GM19025 (cell line): Measurements from ENCODE around the gene SH3BP5.
"Not testable (repeated sequence)": the region's sequence is repeated elsewhere in the genome, so short reads cannot be mapped to it uniquely, and the experiment has no call there.

Source experiments
- ATAC-seq: cut with Tn5 transposase; IDR thresholded peaks from one replicate; pipeline ENCODE4 v1.9.1; 2021; ENCODE audit warnings: mild to moderate bottlenecking, low read depth, moderate library complexity; ENCODE audit not compliant: unreplicated experiment

Gene SH3BP5

DNA sequence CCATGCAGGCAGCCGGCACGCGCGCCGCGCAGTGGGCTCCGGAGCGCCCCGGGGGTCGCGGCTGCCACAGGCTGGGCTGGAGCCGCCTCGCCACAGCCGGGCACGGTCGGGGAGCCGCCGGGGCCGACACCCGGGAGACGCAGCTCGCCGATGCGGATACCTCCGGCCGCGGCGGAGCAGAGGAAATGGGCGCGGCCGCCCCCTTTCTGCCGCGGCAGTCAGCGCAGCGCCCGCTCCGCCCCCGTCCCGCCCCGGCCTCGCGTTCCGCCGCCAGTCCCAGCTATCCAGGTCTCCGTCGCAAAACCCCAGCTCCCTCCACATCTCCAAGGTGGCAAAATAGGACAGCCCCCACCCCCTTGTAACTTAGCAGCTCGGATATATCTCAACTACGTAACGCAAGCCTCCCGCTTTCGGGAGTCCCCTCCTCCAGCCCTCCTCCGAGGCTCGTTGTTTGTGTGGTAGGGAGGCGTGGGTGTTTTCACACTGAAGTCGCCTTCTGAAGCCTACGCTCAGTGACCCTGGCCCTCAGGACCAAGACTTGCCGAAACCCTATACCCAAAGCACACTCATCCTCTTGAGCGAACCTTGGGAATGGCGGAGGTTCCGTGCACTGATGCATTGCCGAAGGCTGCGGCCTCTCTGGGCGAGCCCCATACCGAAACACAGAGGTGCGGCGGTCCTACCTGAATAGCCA lies at the start of gene SH3BP5:
TSS of gene SH3BP5 (minus strand) at position 182 of the 694 bp plus-strand sequence. CDS start at position 4, 178 bp downstream.
- ATAC-seq: peak; percentile 77

DNA sequence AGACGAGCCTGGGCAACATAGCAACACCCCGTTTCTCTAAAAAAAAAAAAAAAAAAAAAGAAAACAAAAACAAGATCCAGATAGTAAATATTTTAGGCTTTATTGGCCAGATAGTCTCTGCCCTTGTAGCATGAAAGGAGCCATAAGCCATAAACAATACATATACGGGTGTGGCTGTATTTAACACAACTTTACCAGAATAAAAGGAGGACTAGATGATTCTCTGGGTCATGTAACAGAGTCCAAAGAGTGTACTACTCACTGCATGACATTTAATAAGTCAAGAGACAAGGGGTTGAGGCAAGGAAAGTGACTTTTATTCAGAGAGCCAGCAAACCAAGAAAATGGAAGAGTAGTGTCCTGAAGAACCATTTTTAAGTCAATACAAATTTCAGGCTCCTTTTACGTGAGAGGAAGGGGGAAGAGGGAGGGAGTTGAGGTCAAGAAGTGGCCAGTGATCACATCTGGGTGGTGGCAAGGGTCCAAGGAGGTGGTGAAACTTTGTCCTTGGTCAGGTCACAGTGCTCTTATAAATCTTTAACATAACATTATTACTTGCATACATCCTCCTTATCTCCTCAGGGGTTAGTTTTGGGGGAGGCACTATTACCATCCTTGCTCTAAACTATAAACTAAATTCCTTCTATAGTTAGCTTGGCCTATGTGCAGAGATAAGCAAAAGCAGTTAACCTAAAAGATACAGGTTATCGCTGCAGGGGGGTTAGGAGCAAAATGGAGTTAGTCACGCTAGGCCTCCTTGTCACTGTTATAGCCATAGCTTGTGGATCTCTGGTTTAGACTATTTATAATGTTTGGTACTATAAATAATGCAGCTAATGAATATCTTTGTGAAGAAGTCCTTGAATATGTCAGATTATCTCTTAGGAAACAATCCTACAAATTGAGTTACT lies 48.8 kb upstream of the SH3BP5 start:
- no peak for ATAC-seq

DNA sequence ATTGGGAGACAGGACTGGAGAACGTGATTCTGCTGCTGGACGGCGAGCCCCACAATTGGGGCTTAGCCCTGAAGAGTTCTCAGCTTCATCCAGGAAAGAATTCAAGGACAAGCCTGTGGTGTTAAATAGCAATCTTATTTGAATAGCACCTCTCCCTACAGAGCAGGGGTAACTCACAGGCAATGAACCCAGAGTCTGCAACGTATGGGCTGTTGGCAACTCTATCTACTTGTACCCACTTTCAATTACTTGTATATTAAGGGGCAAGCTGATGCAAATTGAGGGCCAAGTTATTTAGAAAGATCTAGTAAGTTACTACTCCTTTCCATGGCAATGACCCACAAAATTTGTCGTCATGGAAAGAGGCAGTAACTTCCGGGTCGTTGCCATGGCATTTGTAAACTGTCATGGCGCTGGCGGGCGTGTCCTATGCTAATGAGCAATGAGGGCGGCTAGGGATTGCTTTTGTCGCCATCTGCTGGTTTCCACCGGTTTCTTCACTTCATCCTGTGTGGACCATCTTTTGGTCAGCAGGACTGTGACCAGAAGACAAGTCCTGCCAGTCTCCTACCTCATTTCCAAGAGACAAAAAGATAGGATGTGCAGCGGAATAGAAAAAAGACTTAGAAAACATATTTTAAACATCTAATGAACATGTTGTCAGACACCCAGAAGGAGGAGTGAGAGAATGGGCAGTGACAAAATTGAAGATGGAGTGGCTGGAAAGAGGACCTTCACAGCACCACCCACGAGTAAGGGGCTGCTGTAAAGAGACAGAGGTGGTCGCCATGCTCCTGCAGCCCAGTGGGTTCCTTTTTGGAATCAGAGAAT lies 45.8 kb upstream of the SH3BP5 start:
- peak; percentile 90 for ATAC-seq

GRCh38 chr3:15375461-15376000 lies 43.1 kb upstream of the SH3BP5 start:
- ATAC-seq: no peak

DNA sequence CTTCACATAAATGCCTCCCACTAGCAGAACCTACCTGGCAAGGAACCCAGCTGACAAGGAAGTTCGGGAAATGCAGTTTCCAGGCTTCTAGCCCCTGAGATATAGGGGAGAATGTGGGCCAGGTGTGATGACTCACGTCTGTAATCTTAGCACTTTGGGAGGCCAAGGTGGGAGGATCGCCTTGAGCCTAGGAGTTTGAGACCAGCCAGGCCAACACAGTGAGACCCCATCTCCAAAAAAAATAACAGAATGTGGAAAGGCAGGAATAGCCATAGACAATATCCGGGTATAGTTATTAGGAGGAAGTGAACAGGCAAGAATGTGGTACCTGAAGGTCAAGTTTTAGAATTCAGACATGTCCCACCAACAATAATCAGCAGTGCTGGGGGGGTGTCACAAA lies 40.5 kb upstream of the SH3BP5 start:
- no peak for ATAC-seq

- no peak for ATAC-seq
Measured at GRCh38 chr3:15368561-15369135, 36.3 kb upstream of the SH3BP5 start.

DNA sequence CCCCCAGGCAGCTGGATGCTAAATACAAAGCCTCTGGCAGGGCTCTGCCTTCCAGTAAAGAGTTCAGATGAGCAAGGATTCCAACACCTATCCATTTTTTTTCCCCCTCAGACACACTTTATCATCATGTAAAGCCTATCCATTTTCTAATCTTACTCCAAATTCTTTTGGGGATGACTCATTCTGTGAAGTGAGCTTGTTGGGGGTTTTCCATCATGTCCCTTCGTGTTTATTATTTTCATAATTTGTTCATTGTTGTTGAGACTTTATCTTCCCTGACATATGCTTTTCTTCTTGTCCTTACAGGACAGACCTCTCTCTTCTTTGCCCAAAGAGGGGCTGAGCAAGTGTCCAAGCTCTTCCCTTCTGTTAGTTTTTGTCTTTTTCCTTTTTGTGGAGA lies 34.7 kb upstream of the SH3BP5 start:
- ATAC-seq: no peak

DNA sequence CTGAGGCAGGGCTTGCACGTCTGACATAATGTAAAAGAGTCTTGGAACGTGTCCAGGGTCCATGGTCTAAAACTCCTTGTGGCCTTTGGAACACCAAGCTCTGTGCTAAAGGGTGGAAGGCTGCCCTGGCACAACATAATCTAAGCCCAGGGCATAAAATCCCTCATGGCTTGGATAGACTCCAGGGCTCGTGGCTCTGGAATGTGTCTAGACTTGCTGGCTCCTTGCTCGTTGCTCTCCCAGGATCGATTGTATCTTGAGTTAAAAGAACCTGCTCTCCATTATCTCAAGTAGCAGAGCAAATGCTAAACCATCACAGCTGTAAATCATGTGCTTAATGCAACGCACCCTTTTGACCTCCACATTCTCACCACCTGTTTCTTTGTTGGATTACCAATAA lies 31.7 kb upstream of the SH3BP5 start:
- not testable (repeated sequence) for ATAC-seq

- peak; percentile 73 for ATAC-seq
Measured at GRCh38 chr3:15361494-15362214, 29.3 kb upstream of the SH3BP5 start.

GRCh38 chr3:15360788-15361493 lies 28.6 kb upstream of the SH3BP5 start:
- ATAC-seq: no peak

- ATAC-seq: no peak
Measured at GRCh38 chr3:15359677-15360397, 27.5 kb upstream of the SH3BP5 start.

DNA sequence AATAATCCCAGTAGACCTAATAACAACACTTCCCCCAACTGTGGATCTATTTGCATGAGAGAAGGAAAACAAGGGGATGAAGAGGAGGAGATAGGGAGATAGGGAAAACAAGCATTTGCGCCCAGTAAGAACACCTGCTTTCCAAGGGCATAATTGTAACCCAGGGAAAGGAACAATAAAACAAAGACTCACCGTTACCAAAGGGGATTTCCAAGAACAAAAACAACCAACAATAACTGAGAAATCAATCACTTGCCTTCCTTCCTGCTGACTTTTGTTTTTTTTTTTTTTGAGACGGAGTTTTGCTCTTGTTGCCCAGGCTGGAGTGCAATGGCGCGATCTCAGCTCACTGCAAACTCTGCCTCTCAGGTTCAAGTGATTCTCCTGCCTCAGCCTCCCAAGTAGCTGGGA lies 24.3 kb upstream of the SH3BP5 start:
- not testable (repeated sequence) for ATAC-seq

- ATAC-seq: no peak
Measured at GRCh38 chr3:15356176-15356575, 23.8 kb upstream of the SH3BP5 start.

- no peak for ATAC-seq
Measured at GRCh38 chr3:15355086-15355485, 22.7 kb upstream of the SH3BP5 start.

GRCh38 chr3:15354485-15354884 lies 22.1 kb upstream of the SH3BP5 start:
- no peak for ATAC-seq

- no peak for ATAC-seq
Measured at GRCh38 chr3:15350141-15350540, 17.8 kb upstream of the SH3BP5 start.

GRCh38 chr3:15349438-15349837 lies 17.1 kb upstream of the SH3BP5 start:
- not testable (repeated sequence) for ATAC-seq

DNA sequence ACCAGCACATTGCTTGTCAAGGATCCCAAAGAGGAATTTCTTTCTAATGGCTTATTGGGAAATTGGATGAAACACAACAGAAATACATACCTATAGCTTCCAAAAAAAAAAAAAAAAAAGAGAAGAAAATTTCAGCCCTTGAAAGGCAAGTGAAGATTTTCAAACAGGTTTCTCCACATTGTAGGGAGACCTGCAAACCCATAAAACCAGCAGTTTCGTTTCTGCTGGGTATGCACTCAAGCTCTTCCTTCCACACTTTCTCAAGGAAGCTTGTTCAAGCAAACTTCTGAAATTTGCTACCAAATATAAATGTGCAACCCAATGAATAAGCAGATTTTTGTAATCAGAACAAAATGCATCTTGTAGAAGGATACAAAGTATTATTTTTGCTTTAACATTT lies 15.9 kb upstream of the SH3BP5 start:
- ATAC-seq: no peak
